NOMO-1 treated with DMSO at 0.1 percent for 48 hours (cell line): ENCODE measurements around the gene SCN10A.

Experiments used
- DNase-seq: peaks from one replicate; lab custom pipeline; 2025; ENCODE audit not compliant: unreplicated experiment; lab: John Stamatoyannopoulos, UW

Gene SCN10A

GRCh38 chr3:38655708-38656300 is 160.2 kb downstream of the SCN10A start:
- peak; percentile 29 for DNase-seq

- DNase-seq = no peak
Measured at GRCh38 chr3:38653685-38654537, 162.1 kb downstream of the SCN10A start.

GRCh38 chr3:38652934-38653333 is 163.1 kb downstream of the SCN10A start:
- DNase-seq = no peak

- peak; percentile 41 for DNase-seq
Measured at GRCh38 chr3:38651153-38651789, 164.7 kb downstream of the SCN10A start.

- no peak for DNase-seq
Measured at GRCh38 chr3:38650248-38650951, 165.6 kb downstream of the SCN10A start.

GRCh38 chr3:38649500-38650247 is 166.3 kb downstream of the SCN10A start, which contains the start of gene SCN5A:
TSS of gene SCN5A (minus strand) at chr3:38649687. CDS start at chr3:38633307, 16,380 bp downstream.
- DNase-seq = peak; percentile 26

GRCh38 chr3:38648659-38649499 is 167.1 kb downstream of the SCN10A start:
- no peak for DNase-seq

GRCh38 chr3:38648024-38648658 is 167.9 kb downstream of the SCN10A start:
- no peak for DNase-seq

GRCh38 chr3:38647217-38647970 is 168.6 kb downstream of the SCN10A start:
- no peak for DNase-seq
